GM12878 (cell line): Measurements from ENCODE around the gene SEMA3C. TPM values are rescaled to one million over a fixed set of nuclear protein-coding genes. Genes with fewer than 3 reads are reported as not detected.

Experiments
- ATAC-seq: fragments of 200-7000 bp; cut with Tn5 transposase; 3 replicates; pipeline ENCODE4 v1.9.1; 2020; ENCODE audit warnings: mild to moderate bottlenecking, moderate library complexity
- BruUV-seq: library from RNA; stranded (reverse); fragments of 400-500 nt; replicated peaks from 2 replicates; lab custom pipeline; 2021; lab: Mats Ljungman, UMichigan
- CTCF ChIA-PET: fragments of 300-600 bp; sonication (Branson Sonifier 250); formaldehyde crosslinking; extraction: SDS; loops from one replicate; lab custom pipeline; 2021; ENCODE audit warnings: inconsistent platforms; lab: Yijun Ruan, JAX
- POLR2A ChIA-PET: fragments of 350-600 bp; formaldehyde crosslinking; extraction: SDS; loops from one replicate; lab custom pipeline; 2021; ENCODE audit warnings: inconsistent platforms; lab: Charles Lee
- RAD21 ChIA-PET: fragments of 300-600 bp; sonication (Branson Sonifier 250); formaldehyde crosslinking; loops from one replicate; lab custom pipeline; 2023; ENCODE audit warnings: antibody characterized with exemption; ENCODE audit not compliant: unreplicated experiment; lab: Charles Lee
- SMC1A ChIA-PET: fragments of 300-600 bp; sonication (Branson Sonifier 250); formaldehyde crosslinking; loops from one replicate; lab custom pipeline; 2023; ENCODE audit not compliant: unreplicated experiment, uncharacterized antibody; lab: Charles Lee
- DNase-seq: peaks from one replicate; pipeline ENCODE4 v3.0.0-alpha.2; 2011; ENCODE audit warnings: low read depth, low spot score
- FAIRE-seq: peaks from 3 replicates; lab custom pipeline; 2011; peaks lifted over from hg19 to GRCh38; lab: Jason Lieb, UNC
- H2AFZ ChIP-seq: 2 replicates; pipeline ENCODE4 v1.6.0; 2011; ENCODE audit warnings: low read depth, low read length, control low read depth; ENCODE audit not compliant: control insufficient read depth
- H3K27ac ChIP-seq: 2 replicates; pipeline ENCODE4 v1.5.1; 2011; ENCODE audit warnings: control low read depth; ENCODE audit not compliant: control insufficient read depth, insufficient read depth
- H3K27me3 ChIP-seq, 2 experiments: replicated peaks in 1 of 2; 2 replicates each; pipeline versions ENCODE4 v1.6.0 to v1.6.1; 2011; ENCODE audit warnings: low read length in 1 of 2; ENCODE audit not compliant: control insufficient read depth in 2 of 2, insufficient read depth in 2 of 2
- H3K36me3 ChIP-seq, 2 experiments: 2 replicates each; pipeline ENCODE4 v1.5.1; 2011; ENCODE audit warnings: low read length in 1 of 2; ENCODE audit not compliant: control insufficient read depth in 2 of 2, insufficient read depth in 2 of 2
- H3K4me1 ChIP-seq: 2 replicates; pipeline ENCODE4 v1.6.1; 2011; ENCODE audit warnings: mild to moderate bottlenecking, low read length, moderate library complexity, mixed read lengths; ENCODE audit not compliant: control insufficient read depth, insufficient read depth
- H3K4me2 ChIP-seq: 2 replicates; pipeline ENCODE4 v1.6.0; 2011; ENCODE audit warnings: control low read depth; ENCODE audit not compliant: control insufficient read depth, insufficient read depth
- H3K4me3 ChIP-seq: fragments of 200-600 bp; sonication (generic); 2 replicates; pipeline ENCODE4 v1.5.1; 2016
- H3K79me2 ChIP-seq: 2 replicates; pipeline ENCODE4 v1.6.0; 2011; ENCODE audit warnings: low read length; ENCODE audit not compliant: control insufficient read depth, insufficient read depth
- H3K9ac ChIP-seq: 2 replicates; pipeline ENCODE4 v1.8.0; 2011; ENCODE audit warnings: low read length, control low read depth, mixed read lengths; ENCODE audit not compliant: control insufficient read depth, insufficient read depth
- H3K9me3 ChIP-seq: replicated peaks from 3 replicates; pipeline ENCODE4 v1.5.1; 2011; ENCODE audit warnings: mild to moderate bottlenecking, low read length; ENCODE audit not compliant: control insufficient read depth, insufficient read depth
- H4K20me1 ChIP-seq: 2 replicates; pipeline ENCODE4 v1.6.0; 2011; ENCODE audit not compliant: control insufficient read depth, insufficient read depth
- CHD1 ChIP-seq: IDR thresholded peaks from 2 replicates; pipeline ENCODE4 v1.6.1; 2012; ENCODE audit warnings: low read depth, low read length, improper control_type of control experiment
- CHD2 ChIP-seq: IDR thresholded peaks from 2 replicates; pipeline ENCODE4 v1.6.1; 2011; ENCODE audit warnings: low read depth, low read length, improper control_type of control experiment, borderline replicate concordance
- JUND ChIP-seq: IDR thresholded peaks from 2 replicates; pipeline ENCODE4 v1.6.1; 2012; ENCODE audit warnings: low read depth, mild to moderate bottlenecking, low read length, improper control_type of control experiment, moderate library complexity
- NR2C2 ChIP-seq: IDR thresholded peaks from 2 replicates; pipeline ENCODE4 v1.6.1; 2011; ENCODE audit warnings: borderline replicate concordance, low read depth; ENCODE audit not compliant: control insufficient read depth, insufficient read length
- RELB ChIP-seq: fragments of 450-650 bp; IDR thresholded peaks from 2 replicates; pipeline ENCODE4 v1.6.1; 2017; ENCODE audit warnings: low read depth, mild to moderate bottlenecking, moderate library complexity
- RUNX3 ChIP-seq: IDR thresholded peaks from 2 replicates; pipeline ENCODE4 v1.6.1; 2012; ENCODE audit warnings: low read length, inconsistent platforms
- SMC3 ChIP-seq: IDR thresholded peaks from 2 replicates; pipeline ENCODE4 v1.6.1; 2011; ENCODE audit warnings: low read length, improper control_type of control experiment, borderline replicate concordance
- STAT3 ChIP-seq: IDR thresholded peaks from 2 replicates; pipeline ENCODE4 v1.6.1; 2011; ENCODE audit warnings: low read depth, low read length, improper control_type of control experiment
- ZBED1 ChIP-seq: IDR thresholded peaks from 2 replicates; pipeline ENCODE4 v1.6.1; 2016; ENCODE audit warnings: borderline replicate concordance
- WGBS: methylation state at CpG from one replicate; pipeline ENCODE4 v1.1.6; 2016; ENCODE audit warnings: low lambda C conversion rate; ENCODE audit not compliant: insufficient replicate concordance, insufficient coverage; ENCODE audit errors: missing lambda C conversion rate; 5-methylcytosine and 5-hydroxymethylcytosine counted together
- in situ Hi-C: fragments of 300-500 bp; cut with MboI; formaldehyde crosslinking; loops from 9 replicates; pipeline ENCODE4 v1.14.3; 2018; ENCODE audit warnings: mixed read lengths
- intact Hi-C: fragments of 100-400 bp; cut with micrococcal nuclease; formaldehyde crosslinking; loops from one replicate; pipeline ENCODE4 v1.14.2; 2022; ENCODE audit not compliant: unreplicated experiment
- polyA plus RNA-seq, 11 experiments: library from polyadenylated mRNA; depleted of rRNA in 4 of 11; unstranded in 6 of 11; stranded (reverse) in 5 of 11; fragments of >200 nt; fragmentation: Nextera tagmentation in 4 of 11; fragmentation: Illumina TruSeq in 1 of 11; extraction: Ambion mirVana in 4 of 11; extraction: Trizol in 1 of 11; gene quantifications; 1 replicate in 1 of 11; 2 replicates in 10 of 11; pipeline versions ENCODE4 v1.2.1 to v1.2.3, GENCODE V29; 2011 to 2016; ENCODE audit warnings: inconsistent platforms in 2 of 11, missing spikeins in 2 of 11, low read depth in 1 of 11
- total RNA-seq, 4 experiments: library from RNA; depleted of rRNA in 3 of 4; stranded (reverse); fragments of >200 nt in 3 of 4; fragmentation: Illumina TruSeq in 1 of 4; extraction: Trizol in 1 of 4; gene quantifications; 2 replicates each; pipeline versions ENCODE4 v1.2.1 to v1.2.3, GENCODE V29; 2013 to 2021

Gene SEMA3C
- total and polyA plus RNA-seq, 10 of the 15 experiments (the other 5 are each of a cell fraction or from before 2014, with no cell fraction given), result 0.01 to 0.41 (median 0.11) TPM; not detected in 6

GRCh38 chr7:80869106-80869784, 49.6 kb downstream of the SEMA3C start:
- Histone ChIP-seq H3K27me3 (no peaks in the 10 kb centered on the region), H3K9ac (no peak overlapping the region), H3K36me3 (no peaks in the 10 kb centered on the region), H3K4me1 (no peaks in the 10 kb centered on the region), H4K20me1 (no peaks in the 10 kb centered on the region), H3K4me2 (no peak overlapping the region), H3K4me3 (no peak overlapping the region), H2AFZ (no peak overlapping the region), H3K9me3 (no peaks in the 10 kb centered on the region), H3K27ac (no peak overlapping the region), H3K79me2 (no peaks in the 10 kb centered on the region)
- DNase-seq (no peak), ATAC-seq (no peak), FAIRE-seq (no peak)
- ChIA-PET POLR2A (no interaction called here), CTCF (no interaction called here), RAD21 (no interaction called here), SMC1A (interaction anchor here (0.6 kb wide), 1 partner anchor 13 kb away, joined by 3 read pairs; no protein-coding TSS in a partner anchor)
- 13% methylated on average over 4 of the region's 4 CpGs for WGBS
- in situ Hi-C loops (no loop called here), intact Hi-C loops (no loop called here)
- TF ChIP-seq STAT3 (no peak), SMC3 (no peak), ZBED1 (no peak), RELB (no peak), RUNX3 (no peak), CHD2 (no peak), NR2C2 (no peak), CHD1 (no peak), JUND (no peak)
- BruUV-seq, result no TSS peak
